HepG2 (cell line): ENCODE results near the gene GSTA1. TPM values are rescaled to one million over a fixed set of nuclear protein-coding genes. Genes with fewer than 3 reads are reported as not detected.
"Not testable (repeated sequence)": the region's sequence is repeated elsewhere in the genome, so short reads cannot be mapped to it uniquely, and the experiment has no call there.

Source experiments
- ATF4 ChIP-seq, 2 experiments: fragments of 450-650 bp in 1 of 2; sonication (generic) in 1 of 2; formaldehyde crosslinking; IDR thresholded peaks; 2 replicates each; pipeline versions ENCODE4 v1.5.0 to v1.8.0; 2020 to 2022; ENCODE audit warnings: mild to moderate bottlenecking in 1 of 2, missing genetic modification reagents in 1 of 2
- HDAC1 ChIP-seq: sonication (generic); formaldehyde crosslinking; IDR thresholded peaks from 2 replicates; pipeline ENCODE4 v1.5.1; 2020; ENCODE audit warnings: mild to moderate bottlenecking, missing genetic modification reagents
- HHEX ChIP-seq: IDR thresholded peaks from 2 replicates; pipeline ENCODE4 v1.6.1; 2016; ENCODE audit warnings: control low read depth
- ISL2 ChIP-seq: sonication (generic); formaldehyde crosslinking; IDR thresholded peaks from 2 replicates; pipeline ENCODE4 v1.5.0; 2020; ENCODE audit warnings: missing genetic modification reagents
- KDM1A ChIP-seq: IDR thresholded peaks from 2 replicates; pipeline ENCODE4 v1.6.1; 2016; ENCODE audit warnings: missing compliant biosample characterization
- KDM3A ChIP-seq: IDR thresholded peaks from 2 replicates; pipeline ENCODE4 v1.6.1; 2018; ENCODE audit warnings: low read depth, missing compliant biosample characterization
- PHF21A ChIP-seq: sonication (generic); formaldehyde crosslinking; IDR thresholded peaks from 2 replicates; pipeline ENCODE4 v1.5.0; 2020; ENCODE audit warnings: mild to moderate bottlenecking, missing genetic modification reagents
- RAD21 ChIP-seq: fragments of 450-650 bp; formaldehyde crosslinking; IDR thresholded peaks from 2 replicates; pipeline ENCODE4 v1.5.0; 2020; ENCODE audit warnings: mild to moderate bottlenecking
- SOX6 ChIP-seq, 2 experiments: fragments of 450-650 bp in 1 of 2; sonication (generic) in 1 of 2; formaldehyde crosslinking in 1 of 2; IDR thresholded peaks; 2 replicates each; pipeline versions ENCODE4 v1.4.0 to v1.6.1; 2017 to 2020; ENCODE audit warnings: antibody characterized with exemption in 1 of 2, mild to moderate bottlenecking in 1 of 2, missing genetic modification reagents in 1 of 2
- SP5 ChIP-seq: IDR thresholded peaks from 2 replicates; pipeline ENCODE4 v1.6.1; 2016; ENCODE audit warnings: low read depth, borderline replicate concordance
- TEAD3 ChIP-seq: optimal IDR thresholded peaks from 2 replicates; pipeline ENCODE3; 2016; ENCODE audit warnings: borderline replicate concordance
- ZBTB39 ChIP-seq: sonication (generic); formaldehyde crosslinking; IDR thresholded peaks from 2 replicates; pipeline ENCODE4 v1.5.0; 2020; ENCODE audit warnings: missing genetic modification reagents
- ZFP82 ChIP-seq: sonication (generic); formaldehyde crosslinking; IDR thresholded peaks from 2 replicates; pipeline ENCODE4 v1.5.1; 2020; ENCODE audit warnings: mild to moderate bottlenecking, missing genetic modification reagents, borderline replicate concordance
- ZMYM4 ChIP-seq: sonication (generic); formaldehyde crosslinking; IDR thresholded peaks from 2 replicates; pipeline ENCODE4 v1.8.1; 2023; ENCODE audit warnings: mild to moderate bottlenecking, missing genetic modification reagents
- ZNF205 ChIP-seq: IDR thresholded peaks from 2 replicates; pipeline ENCODE4 v1.6.1; 2018; ENCODE audit warnings: missing biosample characterization, missing genetic modification reagents
- ZNF580 ChIP-seq: IDR thresholded peaks from 2 replicates; pipeline ENCODE4 v1.6.1; 2016; ENCODE audit warnings: low read depth, borderline replicate concordance
- ZNF644 ChIP-seq: IDR thresholded peaks from 2 replicates; pipeline ENCODE4 v1.6.1; 2016; ENCODE audit warnings: low read depth
- polyA plus RNA-seq, 8 experiments: library from polyadenylated mRNA; depleted of rRNA in 3 of 8; stranded (reverse) in 7 of 8; unstranded in 1 of 8; fragments of >200 nt; fragmentation: Illumina TruSeq in 4 of 8; extraction: Trizol in 4 of 8; gene quantifications; 2 replicates each; pipeline versions ENCODE4 v1.2.1 to v1.2.3, GENCODE V29; 2011 to 2016; ENCODE audit warnings: low read depth in 4 of 8, missing spikeins in 1 of 8, mixed read lengths in 1 of 8; ENCODE audit not compliant: insufficient read depth in 1 of 8
- total RNA-seq, 5 experiments: library from RNA; depleted of rRNA; stranded (reverse); fragments of >200 nt; fragmentation: Illumina TruSeq; extraction: Trizol; gene quantifications; 2 replicates each; pipeline ENCODE4 v1.2.3, GENCODE V29; 2016; ENCODE audit warnings: low read depth in 1 of 5
- TF ChIP-seq, protein P1 (sequence below): sonication (generic); formaldehyde crosslinking; IDR thresholded peaks from 2 replicates; pipeline ENCODE4 v1.4.0; 2020; ENCODE audit warnings: missing genetic modification reagents
- TF ChIP-seq, protein P2 (sequence below): sonication (generic); formaldehyde crosslinking; IDR thresholded peaks from 2 replicates; pipeline ENCODE4 v1.4.0; 2020; ENCODE audit warnings: missing genetic modification reagents
- TF ChIP-seq, protein P3 (sequence below): sonication (generic); formaldehyde crosslinking; IDR thresholded peaks from 2 replicates; pipeline ENCODE4 v1.4.0; 2020; ENCODE audit warnings: missing genetic modification reagents

The GSTA1 gene
- total and polyA plus RNA-seq, 2 of the 13 experiments (the other 11 are each of a cell fraction or from before 2014, with no cell fraction given) = 6.2 to 282 TPM

GRCh38 chr6:52761673-52762491 is 41.7 kb downstream of the GSTA1 start (continued):
- TF ChIP-seq, protein P1, sequence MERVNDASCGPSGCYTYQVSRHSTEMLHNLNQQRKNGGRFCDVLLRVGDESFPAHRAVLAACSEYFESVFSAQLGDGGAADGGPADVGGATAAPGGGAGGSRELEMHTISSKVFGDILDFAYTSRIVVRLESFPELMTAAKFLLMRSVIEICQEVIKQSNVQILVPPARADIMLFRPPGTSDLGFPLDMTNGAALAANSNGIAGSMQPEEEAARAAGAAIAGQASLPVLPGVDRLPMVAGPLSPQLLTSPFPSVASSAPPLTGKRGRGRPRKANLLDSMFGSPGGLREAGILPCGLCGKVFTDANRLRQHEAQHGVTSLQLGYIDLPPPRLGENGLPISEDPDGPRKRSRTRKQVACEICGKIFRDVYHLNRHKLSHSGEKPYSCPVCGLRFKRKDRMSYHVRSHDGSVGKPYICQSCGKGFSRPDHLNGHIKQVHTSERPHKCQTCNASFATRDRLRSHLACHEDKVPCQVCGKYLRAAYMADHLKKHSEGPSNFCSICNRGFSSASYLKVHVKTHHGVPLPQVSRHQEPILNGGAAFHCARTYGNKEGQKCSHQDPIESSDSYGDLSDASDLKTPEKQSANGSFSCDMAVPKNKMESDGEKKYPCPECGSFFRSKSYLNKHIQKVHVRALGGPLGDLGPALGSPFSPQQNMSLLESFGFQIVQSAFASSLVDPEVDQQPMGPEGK (CRISPR knock-in tag) = peak; percentile 58
- peak in 1 of 2 experiments; percentile 40; a peak in 1 of 4 replicates for TF ChIP-seq ATF4 (CRISPR knock-in tag; IDR thresholded peaks at IDR 0.05)
- peak; percentile 10; the same call in 1 of the 2 replicates for TF ChIP-seq HHEX (CRISPR knock-in tag)
- TF ChIP-seq HDAC1 (CRISPR knock-in tag) = peak; percentile 67; the same call in 1 of the 2 replicates
- TF ChIP-seq SOX6 (IDR thresholded peaks at IDR 0.05) = not testable (repeated sequence)
- TF ChIP-seq SOX6 (CRISPR knock-in tag; IDR thresholded peaks at IDR 0.05) = peak; percentile 79
- TF ChIP-seq PHF21A (CRISPR knock-in tag) = 0 out of 2 replicates have a peak, but pooled peaks have one; percentile 35
- TF ChIP-seq, protein P2, sequence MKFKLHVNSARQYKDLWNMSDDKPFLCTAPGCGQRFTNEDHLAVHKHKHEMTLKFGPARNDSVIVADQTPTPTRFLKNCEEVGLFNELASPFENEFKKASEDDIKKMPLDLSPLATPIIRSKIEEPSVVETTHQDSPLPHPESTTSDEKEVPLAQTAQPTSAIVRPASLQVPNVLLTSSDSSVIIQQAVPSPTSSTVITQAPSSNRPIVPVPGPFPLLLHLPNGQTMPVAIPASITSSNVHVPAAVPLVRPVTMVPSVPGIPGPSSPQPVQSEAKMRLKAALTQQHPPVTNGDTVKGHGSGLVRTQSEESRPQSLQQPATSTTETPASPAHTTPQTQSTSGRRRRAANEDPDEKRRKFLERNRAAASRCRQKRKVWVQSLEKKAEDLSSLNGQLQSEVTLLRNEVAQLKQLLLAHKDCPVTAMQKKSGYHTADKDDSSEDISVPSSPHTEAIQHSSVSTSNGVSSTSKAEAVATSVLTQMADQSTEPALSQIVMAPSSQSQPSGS (CRISPR knock-in tag) = peak; percentile 71; the same call in 1 of the 2 replicates
- TF ChIP-seq ZNF205 (CRISPR knock-in tag) = 0 out of 2 replicates have a peak, but pooled peaks have one; percentile 17
- 0 out of 2 replicates have a peak, but pooled peaks have one; percentile 54 for TF ChIP-seq ZNF580
- peak; percentile 53 for TF ChIP-seq RAD21 (CRISPR knock-in tag)
- TF ChIP-seq ZNF644 = peak; percentile 61; the same call in 1 of the 2 replicates
- TF ChIP-seq ISL2 (CRISPR knock-in tag) = peak; percentile 56; the same call in 1 of the 2 replicates
- TF ChIP-seq, protein P3, sequence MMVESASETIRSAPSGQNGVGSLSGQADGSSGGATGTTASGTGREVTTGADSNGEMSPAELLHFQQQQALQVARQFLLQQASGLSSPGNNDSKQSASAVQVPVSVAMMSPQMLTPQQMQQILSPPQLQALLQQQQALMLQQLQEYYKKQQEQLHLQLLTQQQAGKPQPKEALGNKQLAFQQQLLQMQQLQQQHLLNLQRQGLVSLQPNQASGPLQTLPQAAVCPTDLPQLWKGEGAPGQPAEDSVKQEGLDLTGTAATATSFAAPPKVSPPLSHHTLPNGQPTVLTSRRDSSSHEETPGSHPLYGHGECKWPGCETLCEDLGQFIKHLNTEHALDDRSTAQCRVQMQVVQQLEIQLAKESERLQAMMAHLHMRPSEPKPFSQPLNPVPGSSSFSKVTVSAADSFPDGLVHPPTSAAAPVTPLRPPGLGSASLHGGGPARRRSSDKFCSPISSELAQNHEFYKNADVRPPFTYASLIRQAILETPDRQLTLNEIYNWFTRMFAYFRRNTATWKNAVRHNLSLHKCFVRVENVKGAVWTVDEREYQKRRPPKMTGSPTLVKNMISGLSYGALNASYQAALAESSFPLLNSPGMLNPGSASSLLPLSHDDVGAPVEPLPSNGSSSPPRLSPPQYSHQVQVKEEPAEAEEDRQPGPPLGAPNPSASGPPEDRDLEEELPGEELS (CRISPR knock-in tag) = peak; percentile 81
- 0 out of 2 replicates have a peak, but pooled peaks have one; percentile 56 for TF ChIP-seq KDM1A (CRISPR knock-in tag)
- peak; percentile 78; the same call in 1 of the 2 replicates for TF ChIP-seq ZBTB39 (CRISPR knock-in tag)
- peak; percentile 84 for TF ChIP-seq TEAD3 (CRISPR knock-in tag)
- 0 out of 2 replicates have a peak, but pooled peaks have one; percentile 33 for TF ChIP-seq SP5 (CRISPR knock-in tag)
- TF ChIP-seq ZMYM4 (CRISPR knock-in tag) = peak; percentile 82
- TF ChIP-seq KDM3A = 0 out of 2 replicates have a peak, but pooled peaks have one; percentile 22
- TF ChIP-seq ZFP82 (CRISPR knock-in tag) = 0 out of 2 replicates have a peak, but pooled peaks have one; percentile 22
